Measurements from ENCODE around the gene PCDH9.

Gene PCDH9

GRCh38 chr13:66461021-66461420 is 769.1 kb downstream of the PCDH9 start:
- Histone ChIP-seq H3K4me1 (ENCODE audit: insufficient read depth, low read length, poor library complexity, severe bottlenecking) (no peaks in the 10 kb centered on the region), H3K4me2 (ENCODE audit: low read depth, low read length, poor library complexity, severe bottlenecking) (no peak overlapping the region), H3F3A (ENCODE audit: low read depth) (no peaks in the 10 kb centered on the region), H2AFZ (ENCODE audit: low read length) (no peak overlapping the region), H3K9me3 (ENCODE audit: insufficient read depth, low read depth, low read length) (no peaks in the 10 kb centered on the region), H3K4me3 (ENCODE audit: low read length, poor library complexity, severe bottlenecking) (no peak overlapping the region), H3K27me3 (ENCODE audit: insufficient read depth, low read length, poor library complexity, severe bottlenecking) (no peaks in the 10 kb centered on the region), H3K9ac (ENCODE audit: low read depth, low read length, poor library complexity, severe bottlenecking) (no peak overlapping the region), H3K9me2 (replicated peaks; ENCODE audit: low read depth, low read length) (no peaks in the 10 kb centered on the region), H3K36me3 (ENCODE audit: insufficient read depth, low read length) (no peaks in the 10 kb centered on the region), H4K20me1 (ENCODE audit: insufficient read depth, low read length, poor library complexity, severe bottlenecking) (no peaks in the 10 kb centered on the region), H3K79me2 (ENCODE audit: insufficient read depth, low read length) (no peaks in the 10 kb centered on the region)
- TF ChIP-seq, protein P1, sequence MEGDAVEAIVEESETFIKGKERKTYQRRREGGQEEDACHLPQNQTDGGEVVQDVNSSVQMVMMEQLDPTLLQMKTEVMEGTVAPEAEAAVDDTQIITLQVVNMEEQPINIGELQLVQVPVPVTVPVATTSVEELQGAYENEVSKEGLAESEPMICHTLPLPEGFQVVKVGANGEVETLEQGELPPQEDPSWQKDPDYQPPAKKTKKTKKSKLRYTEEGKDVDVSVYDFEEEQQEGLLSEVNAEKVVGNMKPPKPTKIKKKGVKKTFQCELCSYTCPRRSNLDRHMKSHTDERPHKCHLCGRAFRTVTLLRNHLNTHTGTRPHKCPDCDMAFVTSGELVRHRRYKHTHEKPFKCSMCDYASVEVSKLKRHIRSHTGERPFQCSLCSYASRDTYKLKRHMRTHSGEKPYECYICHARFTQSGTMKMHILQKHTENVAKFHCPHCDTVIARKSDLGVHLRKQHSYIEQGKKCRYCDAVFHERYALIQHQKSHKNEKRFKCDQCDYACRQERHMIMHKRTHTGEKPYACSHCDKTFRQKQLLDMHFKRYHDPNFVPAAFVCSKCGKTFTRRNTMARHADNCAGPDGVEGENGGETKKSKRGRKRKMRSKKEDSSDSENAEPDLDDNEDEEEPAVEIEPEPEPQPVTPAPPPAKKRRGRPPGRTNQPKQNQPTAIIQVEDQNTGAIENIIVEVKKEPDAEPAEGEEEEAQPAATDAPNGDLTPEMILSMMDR (conservative IDR thresholded peaks at IDR 0.05; ENCODE audit: low read length), result no peak
- no peak for TF ChIP-seq EZH2phosphoT487 (IDR thresholded peaks at IDR 0.05; ENCODE audit: borderline replicate concordance)

GRCh38 chr13:66459634-66460033 is 770.5 kb downstream of the PCDH9 start:
- Histone ChIP-seq H3K9me3 (ENCODE audit: insufficient read depth, low read depth, low read length) (no peaks in the 10 kb centered on the region), H3K9me2 (replicated peaks; ENCODE audit: low read depth, low read length) (no peaks in the 10 kb centered on the region), H3K36me3 (ENCODE audit: insufficient read depth, low read length) (no peaks in the 10 kb centered on the region), H4K20me1 (ENCODE audit: insufficient read depth, low read length, poor library complexity, severe bottlenecking) (no peaks in the 10 kb centered on the region), H3K4me1 (ENCODE audit: insufficient read depth, low read length, poor library complexity, severe bottlenecking) (no peaks in the 10 kb centered on the region), H3K27me3 (ENCODE audit: insufficient read depth, low read length, poor library complexity, severe bottlenecking) (no peaks in the 10 kb centered on the region), H3F3A (ENCODE audit: low read depth) (no peaks in the 10 kb centered on the region), H3K4me3 (ENCODE audit: low read length, poor library complexity, severe bottlenecking) (no peak overlapping the region), H3K79me2 (ENCODE audit: insufficient read depth, low read length) (no peaks in the 10 kb centered on the region), H2AFZ (ENCODE audit: low read length) (no peak overlapping the region), H3K9ac (ENCODE audit: low read depth, low read length, poor library complexity, severe bottlenecking) (no peak overlapping the region), H3K4me2 (ENCODE audit: low read depth, low read length, poor library complexity, severe bottlenecking) (no peak overlapping the region)
- no peak for TF ChIP-seq EZH2phosphoT487 (IDR thresholded peaks at IDR 0.05; ENCODE audit: borderline replicate concordance)
- TF ChIP-seq, protein P1 (conservative IDR thresholded peaks at IDR 0.05; ENCODE audit: low read length), result no peak

DNA sequence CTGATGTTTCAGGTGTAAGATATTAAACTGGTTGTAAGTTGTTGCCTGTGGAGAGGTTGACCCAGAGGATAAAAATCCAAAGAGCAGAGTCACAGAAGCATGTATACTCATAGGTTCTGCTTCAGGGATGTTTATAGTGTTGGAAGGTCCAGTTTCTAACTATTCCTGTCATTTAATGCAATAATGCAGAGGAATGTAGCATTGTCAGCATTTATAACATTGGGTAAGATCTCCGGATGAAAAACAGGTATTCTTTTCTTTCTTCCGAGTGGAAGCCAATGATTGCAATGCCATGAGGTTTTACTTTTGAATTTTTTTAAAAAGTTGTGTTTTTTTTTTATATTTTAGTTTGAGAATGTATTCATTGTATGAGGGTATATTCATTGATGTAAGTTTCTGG is 771.0 kb downstream of the PCDH9 start:
- Histone ChIP-seq H3F3A (ENCODE audit: low read depth) (no peaks in the 10 kb centered on the region), H4K20me1 (ENCODE audit: insufficient read depth, low read length, poor library complexity, severe bottlenecking) (no peaks in the 10 kb centered on the region), H3K27me3 (ENCODE audit: insufficient read depth, low read length, poor library complexity, severe bottlenecking) (no peaks in the 10 kb centered on the region), H3K4me1 (ENCODE audit: insufficient read depth, low read length, poor library complexity, severe bottlenecking) (no peaks in the 10 kb centered on the region), H3K9me3 (ENCODE audit: insufficient read depth, low read depth, low read length) (no peaks in the 10 kb centered on the region), H3K4me2 (ENCODE audit: low read depth, low read length, poor library complexity, severe bottlenecking) (no peak overlapping the region), H3K4me3 (ENCODE audit: low read length, poor library complexity, severe bottlenecking) (no peak overlapping the region), H3K36me3 (ENCODE audit: insufficient read depth, low read length) (no peaks in the 10 kb centered on the region), H3K9me2 (replicated peaks; ENCODE audit: low read depth, low read length) (no peaks in the 10 kb centered on the region), H3K79me2 (ENCODE audit: insufficient read depth, low read length) (no peaks in the 10 kb centered on the region), H2AFZ (ENCODE audit: low read length) (no peak overlapping the region), H3K9ac (ENCODE audit: low read depth, low read length, poor library complexity, severe bottlenecking) (no peak overlapping the region)
- TF ChIP-seq, protein P1 (conservative IDR thresholded peaks at IDR 0.05; ENCODE audit: low read length), result no peak
- no peak for TF ChIP-seq EZH2phosphoT487 (IDR thresholded peaks at IDR 0.05; ENCODE audit: borderline replicate concordance)

All from Loucy (cell line).